Stimulated activated effector memory CD8-positive, alpha-beta T cell treated with anti-CD3 and anti-CD28 coated beads, Interleukin-12 subunit alpha, Interleukin-12 subunit beta, amount 100 ng/mL, for 72 hours (primary cell): ENCODE measurements around the gene GABRD.

Experiments used
- ATAC-seq: fragments of 150-1000 bp; cut with Tn5 transposase; 2 replicates; pipeline ENCODE4 v1.10.0; 2021
- DNase-seq, 2 donors: peaks; one replicate each; pipeline ENCODE4 v3.0.0; 2021 to 2022; ENCODE audit warnings: low spot score in 2 of 2
- H3K27ac Mint-ChIP-seq: one replicate; pipeline ENCODE4 v1.8.0; 2022; ENCODE audit warnings: mild to moderate bottlenecking, mixed read lengths
- H3K36me3 Mint-ChIP-seq: one replicate; pipeline ENCODE4 v1.8.0; 2022; ENCODE audit warnings: mild to moderate bottlenecking, mixed read lengths
- H3K4me1 Mint-ChIP-seq: one replicate; pipeline ENCODE4 v1.8.0; 2022; ENCODE audit warnings: mixed read lengths
- H3K4me3 Mint-ChIP-seq: one replicate; pipeline ENCODE4 v1.8.0; 2022; ENCODE audit warnings: mild to moderate bottlenecking, mixed read lengths
- H3K9me3 Mint-ChIP-seq: one replicate; pipeline ENCODE4 v1.8.0; 2022; ENCODE audit warnings: mixed read lengths

Gene GABRD

DNA sequence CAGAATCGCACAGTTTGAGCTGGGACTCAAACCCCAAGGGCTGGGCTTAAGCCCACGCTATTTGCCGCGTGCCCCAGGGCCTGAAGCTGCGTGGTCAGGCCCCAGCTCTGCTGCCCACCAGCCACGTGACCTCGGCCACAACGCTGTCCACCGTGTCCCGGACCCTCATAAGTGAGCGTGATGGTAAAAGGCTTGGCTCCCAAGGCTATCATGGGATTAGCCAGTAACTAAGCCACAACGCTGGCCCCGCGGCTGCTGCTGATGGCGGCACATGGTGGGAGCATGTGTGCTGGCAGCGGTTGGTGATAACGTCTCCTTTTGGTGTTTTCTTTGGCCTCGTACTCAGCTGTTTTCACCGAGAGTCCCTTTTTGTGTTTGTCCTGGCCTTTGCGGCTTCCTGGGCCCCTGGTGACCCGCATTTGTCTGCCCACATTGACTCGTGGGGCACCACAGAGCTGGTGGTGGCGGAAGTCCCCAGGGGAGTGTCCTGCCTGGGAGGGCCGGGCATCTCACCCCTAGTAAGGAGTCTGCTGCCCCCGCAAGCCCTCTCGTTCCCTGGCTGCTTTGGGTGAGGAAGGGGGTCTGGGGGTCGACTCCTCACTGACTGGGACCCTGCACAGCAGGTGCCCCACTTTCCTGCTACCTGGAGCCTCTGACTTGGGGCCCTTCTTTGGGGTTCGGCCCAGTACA is 60.4 kb downstream of the GABRD start:
- H3K4me3 Mint-ChIP-seq = no peak overlapping the region
- peaks cover 13% of the 10 kb centered on the region for H3K9me3 Mint-ChIP-seq
- peaks cover 12% of the 10 kb centered on the region for H3K4me1 Mint-ChIP-seq
- H3K27ac Mint-ChIP-seq = no peak overlapping the region
- peaks cover 15% of the 10 kb centered on the region for H3K36me3 Mint-ChIP-seq
- ATAC-seq = no peak
- DNase-seq = no peak

DNA sequence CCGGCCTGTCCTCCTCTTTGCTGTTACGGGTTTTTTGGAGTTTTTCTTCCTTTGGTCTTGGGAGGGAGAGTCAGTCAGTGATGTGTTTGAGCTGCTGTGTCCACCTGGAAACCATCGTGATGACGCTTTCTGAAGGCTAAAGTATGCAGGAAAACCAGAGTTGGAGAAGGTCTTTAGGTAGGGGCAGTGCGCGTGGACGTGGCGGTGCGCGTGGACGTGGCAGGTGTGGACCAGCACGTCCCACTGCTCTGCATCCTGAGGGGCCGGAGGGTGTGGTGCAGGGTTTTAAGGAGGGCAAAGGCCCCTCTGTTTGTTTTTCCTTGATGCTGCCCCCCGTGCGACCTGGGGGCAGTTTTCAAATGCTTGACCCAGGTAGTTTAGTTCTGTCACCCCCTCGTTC is 61.0 kb downstream of the GABRD start:
- peaks cover 11% of the 10 kb centered on the region for H3K36me3 Mint-ChIP-seq
- no peak overlapping the region for H3K4me3 Mint-ChIP-seq
- DNase-seq = no peak
- peaks cover 6% of the 10 kb centered on the region for H3K4me1 Mint-ChIP-seq
- ATAC-seq = no peak
- H3K27ac Mint-ChIP-seq = no peak overlapping the region
- peaks cover 13% of the 10 kb centered on the region for H3K9me3 Mint-ChIP-seq
